Stimulated activated CD4-positive, alpha-beta T cell treated with anti-CD3 and anti-CD28 coated beads, Interleukin-4, amount 100 ng/mL, for 48 hours (primary cell): Measurements from ENCODE around the gene ARHGEF37.
"Not testable (repeated sequence)": the region's sequence is repeated elsewhere in the genome, so short reads cannot be mapped to it uniquely, and the experiment has no call there.

ENCODE experiments used
- DNase-seq, 2 donors: peaks; one replicate each; pipeline ENCODE4 v3.0.0-alpha.2; 2020; ENCODE audit warnings: low read depth in 2 of 2

ARHGEF37 gene

DNA sequence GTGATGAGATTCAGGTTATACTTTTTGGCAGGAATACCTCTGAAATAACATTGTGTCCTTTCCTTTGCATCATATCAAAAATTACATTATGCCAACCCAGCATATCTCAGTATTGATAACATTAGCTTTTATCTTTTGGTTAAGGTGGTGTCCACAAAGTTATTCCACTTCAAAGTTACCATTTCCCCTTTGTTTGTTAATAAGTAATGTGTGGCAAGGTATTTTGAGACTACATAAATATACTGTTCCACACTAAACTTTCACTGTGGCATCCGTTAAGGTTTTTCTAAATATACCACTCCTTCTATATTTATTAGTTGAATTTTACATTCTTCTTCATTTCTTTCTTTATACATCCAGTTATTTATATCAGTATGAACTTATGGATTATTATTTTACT lies 14.1 kb upstream of the ARHGEF37 start:
- DNase-seq, result no peak

DNA sequence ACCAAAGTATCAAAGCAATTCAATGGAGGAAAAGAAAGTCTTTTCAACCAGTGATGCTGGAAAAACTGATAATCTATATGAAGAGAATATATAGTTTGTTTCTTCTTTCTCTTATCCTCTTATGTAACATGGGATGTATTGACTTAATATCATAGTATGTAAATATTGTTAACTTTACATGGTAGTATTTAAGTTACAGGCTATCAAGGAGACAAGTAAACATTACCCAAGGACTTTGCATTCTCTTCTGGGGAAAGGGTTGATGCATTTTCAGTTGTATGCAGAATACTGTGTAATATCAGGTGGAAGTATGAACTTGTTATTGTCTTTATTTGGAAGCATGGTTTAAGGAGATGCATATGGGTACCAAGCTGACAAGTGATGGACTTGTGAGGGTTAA lies 9.1 kb upstream of the ARHGEF37 start:
- no peak for DNase-seq

DNA sequence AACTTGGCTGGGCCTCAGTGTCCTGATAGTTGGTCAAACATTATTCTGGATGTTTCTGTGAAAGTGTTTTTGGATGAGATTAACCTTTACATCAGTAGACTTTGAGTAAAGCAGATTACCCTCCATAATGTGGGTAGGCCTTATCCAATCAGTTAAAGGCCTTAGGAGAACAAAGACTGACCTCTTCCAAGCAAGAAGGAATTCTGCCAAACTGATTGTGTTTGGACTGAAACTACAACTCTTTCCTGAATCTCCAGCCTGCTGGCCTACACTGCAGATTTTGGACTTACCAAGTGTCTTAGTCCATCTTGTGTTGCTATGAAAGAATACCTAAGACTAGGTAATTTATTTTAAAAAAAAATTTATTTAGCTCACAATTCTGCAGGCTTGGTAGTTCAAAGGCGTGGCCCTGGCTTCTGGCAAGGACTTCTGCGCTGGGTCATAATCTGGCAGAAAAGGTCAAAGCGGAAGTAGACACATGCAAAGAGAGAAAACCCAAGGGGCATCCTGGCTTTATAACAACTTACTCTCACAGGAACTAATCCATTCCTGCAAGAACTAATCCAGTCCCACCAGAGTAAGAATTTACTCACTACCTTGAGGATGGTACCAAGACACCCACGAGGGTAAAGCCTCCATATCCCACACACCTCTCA lies 8.6 kb upstream of the ARHGEF37 start:
- DNase-seq, result no peak

DNA sequence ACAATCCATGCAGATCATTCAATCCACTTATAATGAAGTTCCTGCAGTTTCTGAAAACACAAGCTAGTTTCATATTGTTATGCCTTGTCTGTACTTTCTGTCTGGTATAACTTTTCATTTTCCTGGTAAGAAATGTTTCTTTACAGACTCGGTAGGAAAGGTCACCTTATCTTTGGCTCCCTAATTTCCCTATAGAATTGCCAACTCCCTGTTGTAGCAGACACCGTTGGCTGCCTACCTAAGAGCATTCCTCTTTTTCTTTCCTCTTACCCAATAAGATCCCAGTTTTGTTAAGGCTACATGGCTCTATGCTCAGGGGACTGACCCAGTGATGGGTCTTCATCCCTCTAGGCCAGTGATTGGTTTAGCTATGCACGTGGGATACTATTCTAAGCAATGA lies 6.2 kb upstream of the ARHGEF37 start:
- no peak for DNase-seq

DNA sequence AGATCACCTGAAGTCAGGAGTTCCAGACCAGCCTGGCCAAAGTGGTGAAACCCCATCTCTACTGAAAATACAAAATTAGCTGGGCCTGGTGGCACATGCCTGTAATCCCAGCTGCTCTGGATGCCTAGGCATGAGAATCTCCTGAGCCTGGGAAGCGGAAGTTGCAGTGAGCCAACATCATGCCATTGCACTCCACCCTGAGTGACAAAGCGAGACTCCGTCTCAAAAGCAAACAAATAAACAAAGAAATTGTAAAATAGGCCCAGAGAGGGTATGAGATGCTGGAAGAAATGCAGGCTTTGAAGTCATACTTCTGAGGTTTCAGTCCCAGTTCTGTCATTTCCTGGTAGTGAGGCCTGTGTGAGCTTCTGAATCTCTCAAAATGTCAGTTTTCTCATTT lies 5.3 kb upstream of the ARHGEF37 start:
- no peak for DNase-seq

DNA sequence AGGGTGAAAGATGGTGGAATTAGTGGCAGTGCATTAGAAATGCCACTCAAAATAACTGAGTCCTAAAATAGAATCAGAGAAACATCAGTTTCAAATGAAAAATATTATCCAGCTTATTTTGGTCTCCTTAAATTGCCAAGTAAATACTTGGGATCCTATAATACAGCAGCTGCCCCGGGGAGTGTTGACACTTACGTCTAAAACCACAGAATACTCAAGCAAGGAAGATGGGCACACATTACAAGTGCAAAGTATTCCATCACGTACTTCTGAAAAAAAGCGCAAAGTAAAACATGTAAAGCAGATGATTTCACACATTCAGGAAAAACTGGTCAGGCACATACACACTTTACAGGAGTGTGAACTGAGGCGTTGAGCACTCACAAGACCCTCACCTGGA lies 2.4 kb upstream of the ARHGEF37 start:
- no peak for DNase-seq

DNA sequence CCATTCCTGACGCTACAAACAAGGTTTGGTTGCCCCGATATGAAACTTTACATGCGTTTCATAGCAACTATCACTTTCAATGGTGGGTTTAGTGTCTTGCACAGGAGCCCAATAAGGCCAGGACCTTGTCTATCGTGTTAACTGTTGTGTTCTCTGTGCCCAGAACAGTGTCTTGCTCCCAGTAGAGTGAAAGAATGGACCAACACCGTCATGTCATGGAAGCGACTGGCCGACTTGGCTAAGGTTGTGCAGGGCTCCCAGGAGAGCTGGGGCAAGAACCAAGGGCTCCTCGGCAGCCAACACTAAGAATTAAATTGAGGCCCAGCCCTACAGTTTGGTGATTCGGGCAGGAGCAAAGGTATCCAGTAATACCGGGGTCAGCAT lies 498 bp upstream of the ARHGEF37 start:
- DNase-seq, result no peak

GRCh38 chr5:149581931-149582768 lies 852 bp downstream of the ARHGEF37 start:
- DNase-seq, result no peak

DNA sequence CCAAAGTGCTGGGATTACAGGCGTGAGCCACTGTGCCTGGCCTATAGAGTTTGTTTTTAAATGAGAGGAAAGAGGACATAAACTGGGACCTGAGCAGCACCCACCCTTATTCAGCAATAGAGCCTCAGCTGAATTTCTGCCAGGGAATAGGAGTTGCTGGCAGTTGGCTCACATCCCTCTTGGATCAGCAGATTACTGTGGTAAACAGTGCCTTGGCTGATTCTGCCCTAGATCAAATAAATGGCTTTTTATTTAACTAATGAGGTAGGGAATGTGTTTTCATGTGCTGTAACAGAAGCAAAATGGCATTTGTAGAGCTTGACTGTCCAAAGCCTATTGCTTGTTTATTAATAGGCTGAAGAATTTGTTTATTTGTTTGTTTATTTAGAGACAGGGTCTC lies 2.1 kb downstream of the ARHGEF37 start:
- DNase-seq, result no peak

DNA sequence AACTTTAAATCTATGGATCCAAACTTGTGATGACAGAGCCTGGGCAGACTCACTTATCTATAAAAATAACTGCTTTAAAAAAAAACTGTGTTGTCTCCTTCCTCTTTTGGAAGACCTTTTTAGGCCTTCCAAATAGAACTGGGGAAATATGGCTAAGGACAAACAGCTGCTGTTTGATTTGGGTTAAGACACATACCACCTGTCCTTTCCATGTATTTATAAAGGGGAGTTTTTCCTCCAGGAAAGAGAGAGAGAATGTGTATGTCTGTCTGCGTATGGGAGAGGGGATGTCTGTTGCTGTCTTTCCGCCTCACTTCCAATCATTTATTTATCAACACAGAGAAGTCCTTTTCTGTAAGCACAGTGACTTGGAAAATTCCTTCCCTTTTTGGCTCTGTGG lies 2.8 kb downstream of the ARHGEF37 start:
- no peak for DNase-seq

GRCh38 chr5:149585910-149586309 lies 4.6 kb downstream of the ARHGEF37 start:
- DNase-seq, result no peak

DNA sequence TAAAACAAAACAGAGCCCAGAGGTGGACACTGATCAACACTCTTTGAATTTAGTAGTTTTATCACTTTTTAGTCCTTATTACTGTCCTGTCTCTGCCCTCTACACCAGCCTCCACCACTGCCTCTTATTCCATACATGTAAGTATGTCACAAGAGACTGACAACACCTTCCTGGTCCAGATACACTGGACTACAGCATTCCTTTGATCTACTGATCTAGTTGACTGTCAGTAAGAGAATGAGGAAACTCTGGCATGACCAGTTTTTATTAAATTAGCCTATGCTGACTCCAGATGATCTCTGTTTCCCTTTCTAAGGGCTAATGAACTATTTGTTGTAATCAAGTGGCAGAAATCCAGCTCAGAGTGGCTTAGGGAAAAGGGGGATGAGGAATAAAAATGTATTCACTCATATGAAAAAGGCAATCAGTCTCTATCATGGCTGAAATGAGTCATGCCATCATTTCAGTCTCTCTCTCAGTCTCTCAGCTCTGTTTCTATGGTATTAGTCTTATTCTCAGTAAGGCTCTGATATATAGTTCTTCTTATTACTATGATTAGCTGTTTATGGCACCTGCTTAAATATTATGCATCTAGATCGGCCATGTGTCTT lies 5.5 kb downstream of the ARHGEF37 start:
- no peak for DNase-seq

DNA sequence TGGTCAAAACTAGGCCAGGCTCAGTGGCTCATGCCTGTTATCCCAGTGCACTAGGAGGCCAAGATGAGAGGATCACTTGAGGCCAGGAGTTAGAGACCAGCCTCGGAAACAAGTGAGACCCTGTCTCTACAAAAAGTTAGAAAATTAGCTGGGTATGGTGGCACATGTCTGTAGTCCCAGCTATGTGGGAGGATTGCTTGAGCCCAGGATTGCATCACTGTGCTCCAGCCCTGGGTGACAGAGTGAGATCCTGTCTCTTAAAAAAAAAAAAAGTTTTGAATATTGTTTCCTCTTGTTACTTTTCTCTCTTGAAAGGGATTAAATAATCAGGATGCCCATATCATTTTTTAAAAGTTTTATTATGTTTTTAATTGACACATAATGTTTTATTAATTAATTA lies 7.6 kb downstream of the ARHGEF37 start:
- no peak for DNase-seq

- DNase-seq, result no peak
Observed at GRCh38 chr5:149593370-149593769, 12.1 kb downstream of the ARHGEF37 start.

- DNase-seq, result no peak
Observed at GRCh38 chr5:149594206-149594895, 13.1 kb downstream of the ARHGEF37 start.

DNA sequence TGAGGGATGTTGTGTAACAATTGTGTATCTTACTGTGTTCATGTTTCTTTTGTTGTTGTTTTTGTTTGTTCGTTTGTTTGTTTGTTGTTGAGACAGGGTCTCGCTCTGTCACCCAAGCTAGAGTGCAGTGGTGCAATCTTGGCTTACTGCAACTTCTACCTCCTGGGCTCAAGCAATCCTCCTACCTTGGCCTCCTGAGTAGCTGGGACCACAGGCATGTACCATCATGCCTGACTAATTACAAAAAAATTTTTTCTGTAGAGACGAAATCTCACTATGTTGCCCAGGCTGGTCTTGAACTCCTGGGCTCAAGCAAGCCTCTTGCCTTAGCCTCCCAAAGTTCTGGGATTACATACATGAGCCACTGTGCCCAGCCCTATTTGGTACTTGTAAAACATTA lies 13.8 kb downstream of the ARHGEF37 start:
- DNase-seq, result not testable (repeated sequence)

DNA sequence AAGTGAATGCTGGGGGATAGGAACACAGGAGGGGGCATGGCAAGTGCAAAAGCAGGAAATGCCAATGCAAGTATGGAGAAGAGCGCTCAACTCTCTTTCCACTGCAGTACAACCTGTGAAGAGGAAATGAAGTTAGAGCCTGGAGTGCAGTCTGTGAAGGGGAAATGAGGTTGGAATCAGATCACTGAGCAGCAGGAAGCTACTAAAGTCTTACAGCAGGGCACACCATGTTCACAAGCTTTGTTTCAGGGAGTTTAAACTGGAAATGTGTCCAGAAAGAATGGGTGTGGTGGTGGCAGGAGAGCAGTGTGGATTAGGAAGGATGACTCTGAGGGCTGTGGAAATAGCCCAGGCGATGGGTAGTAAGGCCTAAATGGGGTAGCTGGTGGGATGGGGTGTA lies 15.4 kb downstream of the ARHGEF37 start:
- DNase-seq, result no peak

- no peak for DNase-seq
Observed at GRCh38 chr5:149597618-149598017, 16.3 kb downstream of the ARHGEF37 start.

DNA sequence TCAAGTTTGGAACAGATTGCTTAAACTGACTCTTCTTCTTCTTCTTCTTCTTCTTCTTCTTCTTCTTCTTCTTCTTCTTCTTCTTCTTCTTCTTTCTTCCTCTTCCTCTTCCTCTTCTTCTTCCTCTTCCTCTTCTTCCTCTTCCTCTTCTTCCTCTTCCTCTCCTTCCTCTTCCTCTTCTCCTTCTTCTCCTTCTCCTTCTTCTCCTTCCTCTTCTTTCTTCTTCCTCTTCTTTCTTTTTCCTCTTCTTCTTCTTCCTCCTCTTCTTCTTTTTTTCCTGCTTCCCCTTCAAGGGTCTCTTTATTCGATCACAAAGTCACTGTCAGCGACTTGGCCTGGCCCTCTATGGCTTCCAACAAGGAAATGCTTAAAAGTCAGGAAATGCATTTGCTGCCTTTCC lies 16.9 kb downstream of the ARHGEF37 start:
- DNase-seq, result not testable (repeated sequence)

DNA sequence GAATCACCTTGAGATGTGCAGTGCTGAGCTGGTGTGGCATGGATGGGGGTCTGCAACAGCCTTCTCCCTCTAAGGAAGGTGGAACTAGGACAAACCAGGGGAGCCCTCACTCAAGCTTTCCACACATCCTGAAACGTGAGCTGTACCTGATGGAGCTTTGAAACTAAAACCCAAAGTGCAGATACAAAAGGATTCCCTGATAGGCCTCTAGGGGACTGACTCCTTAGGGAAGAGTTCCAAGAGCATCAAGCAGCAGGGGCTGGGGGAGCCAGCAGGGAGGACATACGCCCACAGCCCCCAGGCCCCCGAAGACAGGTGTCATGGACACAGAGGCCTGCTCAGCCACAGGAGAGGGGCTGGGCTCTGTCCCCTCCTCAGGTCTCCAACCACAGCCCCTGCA lies 17.7 kb downstream of the ARHGEF37 start:
- no peak for DNase-seq

- DNase-seq, result no peak
Observed at GRCh38 chr5:149599375-149599774, 18.1 kb downstream of the ARHGEF37 start.

DNA sequence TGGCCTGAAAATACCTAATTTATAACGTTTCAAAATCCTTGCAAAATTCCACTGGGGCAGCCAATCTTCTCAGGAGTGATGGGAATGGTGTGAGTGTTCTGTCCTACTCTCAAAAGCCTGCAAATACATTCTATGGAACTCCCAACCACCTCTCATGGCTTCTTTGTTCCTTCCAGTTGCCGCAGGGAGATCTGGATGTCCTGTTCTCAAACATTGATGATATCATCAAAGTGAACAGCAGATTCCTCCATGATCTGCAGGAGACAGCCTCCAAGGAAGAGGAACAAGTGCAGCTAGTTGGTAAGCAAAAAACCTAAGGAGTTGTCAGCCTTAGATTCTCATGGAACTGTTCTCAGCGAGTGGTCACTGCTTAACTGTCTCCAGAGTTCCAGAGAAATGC lies 19.6 kb downstream of the ARHGEF37 start:
- no peak for DNase-seq

DNA sequence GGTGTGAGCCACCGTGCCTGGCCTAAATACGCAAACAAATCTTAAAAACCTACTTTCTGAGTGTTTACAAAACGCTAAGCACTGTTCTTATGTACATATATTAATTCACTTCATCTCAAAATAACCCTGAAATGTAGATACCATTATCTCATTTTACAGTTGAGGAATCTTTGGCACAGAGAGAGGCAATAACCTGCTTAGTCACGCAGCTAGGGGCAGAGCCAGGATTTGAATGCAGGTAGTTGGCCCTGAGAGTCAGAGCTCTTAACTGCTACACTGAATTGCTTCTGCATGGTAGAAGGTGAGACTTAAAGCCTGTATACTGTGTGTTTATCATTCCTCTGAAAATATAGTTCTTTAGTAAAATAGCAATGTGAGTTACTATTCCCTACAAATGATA lies 21.9 kb downstream of the ARHGEF37 start:
- DNase-seq, result no peak
